SKM-1 treated with dmso at 0.1 percent for 144 hours (cell line): ENCODE measurements around the gene RHOBTB3.
"Not testable (repeated sequence)": the region's sequence is repeated elsewhere in the genome, so short reads cannot be mapped to it uniquely, and the experiment has no call there.

ENCODE experiments used
- DNase-seq: peaks from one replicate; lab custom pipeline; 2025; ENCODE audit not compliant: unreplicated experiment; lab: John Stamatoyannopoulos, UW

RHOBTB3 gene

GRCh38 chr5:95713246-95713645 lies 17.9 kb upstream of the RHOBTB3 start:
- DNase-seq: not testable (repeated sequence)

- DNase-seq: peak; percentile 65
Measured at GRCh38 chr5:95713960-95714710, 17.0 kb upstream of the RHOBTB3 start.

- no peak for DNase-seq
Measured at GRCh38 chr5:95715799-95716461, 15.2 kb upstream of the RHOBTB3 start.

- DNase-seq: no peak
Measured at GRCh38 chr5:95717439-95717838, 13.7 kb upstream of the RHOBTB3 start.

- DNase-seq: peak; percentile 97
Measured at GRCh38 chr5:95718203-95718602, 12.9 kb upstream of the RHOBTB3 start.

GRCh38 chr5:95718738-95719137 lies 12.4 kb upstream of the RHOBTB3 start:
- no peak for DNase-seq

GRCh38 chr5:95720094-95720786 lies 10.9 kb upstream of the RHOBTB3 start:
- no peak for DNase-seq

GRCh38 chr5:95721582-95722295 lies 9.4 kb upstream of the RHOBTB3 start:
- no peak for DNase-seq

GRCh38 chr5:95723632-95724369 lies 7.3 kb upstream of the RHOBTB3 start:
- peak; percentile 44 for DNase-seq

- DNase-seq: no peak
Measured at GRCh38 chr5:95725071-95725820, 5.9 kb upstream of the RHOBTB3 start.

- no peak for DNase-seq
Measured at GRCh38 chr5:95725937-95726810, 5.0 kb upstream of the RHOBTB3 start.

GRCh38 chr5:95726811-95727763 lies 4.0 kb upstream of the RHOBTB3 start:
- DNase-seq: no peak

- no peak for DNase-seq
Measured at GRCh38 chr5:95727764-95728191, 3.4 kb upstream of the RHOBTB3 start.

- no peak for DNase-seq
Measured at GRCh38 chr5:95728494-95729114, 2.5 kb upstream of the RHOBTB3 start.

- DNase-seq: no peak
Measured at GRCh38 chr5:95729115-95730010, 1.8 kb upstream of the RHOBTB3 start.

- no peak for DNase-seq
Measured at GRCh38 chr5:95730011-95730700, 980 bp upstream of the RHOBTB3 start.
